NCI-H82 (cell line): ENCODE measurements around the gene LAMTOR2.

Experiments used
- DNase-seq: peaks from one replicate; lab custom pipeline; 2025; lab: John Stamatoyannopoulos, UW

The LAMTOR2 gene

DNA sequence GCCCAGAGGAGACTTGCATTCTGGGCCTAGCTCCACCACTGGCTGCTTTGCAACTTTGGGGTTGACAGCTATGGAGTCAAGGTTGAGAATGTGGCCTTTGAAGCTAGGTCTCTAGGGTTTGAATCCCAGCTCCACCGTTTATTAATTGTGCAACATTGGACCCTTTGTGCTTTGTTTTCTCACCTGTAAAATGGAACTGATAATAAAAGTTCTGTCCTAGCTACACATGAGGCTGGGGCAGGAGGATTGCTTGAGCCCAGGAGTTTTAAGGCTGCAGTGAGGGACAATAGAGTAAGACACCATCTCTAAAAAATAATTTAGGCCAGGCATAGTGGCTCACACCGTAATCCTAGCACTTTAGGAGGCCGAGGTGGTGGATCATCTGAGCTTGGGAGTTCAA lies 44.7 kb downstream of the LAMTOR2 start:
- no peak for DNase-seq

- no peak for DNase-seq
Observed at GRCh38 chr1:156100205-156100995, 45.8 kb downstream of the LAMTOR2 start.

DNA sequence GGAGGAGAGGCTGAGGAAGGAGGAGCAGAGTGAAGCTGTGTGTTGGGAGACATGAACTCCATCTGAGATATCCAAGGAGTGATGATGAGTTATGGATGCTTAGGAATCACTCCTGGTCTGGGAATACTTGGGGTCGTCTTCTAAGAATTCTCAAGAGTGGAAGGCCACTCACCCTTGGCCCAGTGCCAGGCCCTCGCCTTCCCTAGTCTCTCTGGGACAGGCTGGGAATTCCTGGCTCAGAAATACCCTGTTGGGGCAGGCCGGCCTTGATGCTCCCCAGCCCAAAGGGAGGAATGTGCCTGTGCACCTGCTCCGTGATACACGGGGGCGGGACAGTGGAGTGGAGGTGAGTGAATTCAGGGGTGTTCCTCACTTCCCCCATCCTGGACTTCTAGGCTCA lies 47.3 kb downstream of the LAMTOR2 start:
- DNase-seq: no peak

DNA sequence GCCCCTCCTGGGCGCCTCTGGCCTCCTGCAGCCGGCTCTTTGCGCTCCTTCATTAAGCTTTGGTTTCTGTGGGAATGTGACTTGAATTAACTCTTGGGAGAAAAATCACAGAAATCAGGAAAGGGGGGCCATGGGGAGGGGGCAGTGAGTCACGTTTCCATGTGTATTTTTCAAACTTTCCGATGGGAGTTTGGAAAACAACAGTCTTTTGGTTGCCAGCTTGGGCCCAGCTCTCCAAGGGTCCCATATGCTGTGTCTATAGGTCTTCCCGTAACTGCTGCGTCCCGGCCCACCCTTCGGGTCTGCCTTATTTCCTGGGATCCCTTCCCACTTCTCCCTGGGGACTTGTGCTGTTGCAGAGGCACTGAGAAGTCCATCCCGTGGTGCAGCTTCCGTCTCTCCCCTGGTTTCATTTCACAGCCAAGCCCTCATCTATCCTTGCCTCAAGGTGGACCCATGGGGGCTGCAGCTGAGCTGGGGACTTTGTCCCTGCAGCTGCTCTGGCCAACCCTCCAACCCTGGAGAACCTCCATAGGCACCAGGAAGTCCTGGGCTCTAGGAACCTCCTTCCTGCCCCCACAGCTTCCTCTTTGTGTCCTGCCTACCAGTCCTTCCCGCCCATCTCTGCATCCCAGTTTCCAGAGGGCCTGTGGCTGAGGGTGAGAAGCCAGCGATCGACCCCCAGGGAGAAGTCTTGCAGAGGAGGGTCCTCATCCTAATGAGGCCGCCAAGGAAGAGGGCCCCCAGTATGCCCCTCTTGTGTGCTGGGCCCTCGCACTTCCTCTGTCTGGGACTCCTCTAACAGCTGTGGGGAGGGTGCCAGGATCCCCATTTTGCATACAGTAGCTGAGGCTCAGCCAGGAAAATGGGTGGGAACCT lies 48.3 kb downstream of the LAMTOR2 start:
- no peak for DNase-seq

GRCh38 chr1:156103521-156103947 lies 49.0 kb downstream of the LAMTOR2 start:
- no peak for DNase-seq

- DNase-seq: peak; percentile 79
Observed at GRCh38 chr1:156104065-156104810, 49.7 kb downstream of the LAMTOR2 start.

DNA sequence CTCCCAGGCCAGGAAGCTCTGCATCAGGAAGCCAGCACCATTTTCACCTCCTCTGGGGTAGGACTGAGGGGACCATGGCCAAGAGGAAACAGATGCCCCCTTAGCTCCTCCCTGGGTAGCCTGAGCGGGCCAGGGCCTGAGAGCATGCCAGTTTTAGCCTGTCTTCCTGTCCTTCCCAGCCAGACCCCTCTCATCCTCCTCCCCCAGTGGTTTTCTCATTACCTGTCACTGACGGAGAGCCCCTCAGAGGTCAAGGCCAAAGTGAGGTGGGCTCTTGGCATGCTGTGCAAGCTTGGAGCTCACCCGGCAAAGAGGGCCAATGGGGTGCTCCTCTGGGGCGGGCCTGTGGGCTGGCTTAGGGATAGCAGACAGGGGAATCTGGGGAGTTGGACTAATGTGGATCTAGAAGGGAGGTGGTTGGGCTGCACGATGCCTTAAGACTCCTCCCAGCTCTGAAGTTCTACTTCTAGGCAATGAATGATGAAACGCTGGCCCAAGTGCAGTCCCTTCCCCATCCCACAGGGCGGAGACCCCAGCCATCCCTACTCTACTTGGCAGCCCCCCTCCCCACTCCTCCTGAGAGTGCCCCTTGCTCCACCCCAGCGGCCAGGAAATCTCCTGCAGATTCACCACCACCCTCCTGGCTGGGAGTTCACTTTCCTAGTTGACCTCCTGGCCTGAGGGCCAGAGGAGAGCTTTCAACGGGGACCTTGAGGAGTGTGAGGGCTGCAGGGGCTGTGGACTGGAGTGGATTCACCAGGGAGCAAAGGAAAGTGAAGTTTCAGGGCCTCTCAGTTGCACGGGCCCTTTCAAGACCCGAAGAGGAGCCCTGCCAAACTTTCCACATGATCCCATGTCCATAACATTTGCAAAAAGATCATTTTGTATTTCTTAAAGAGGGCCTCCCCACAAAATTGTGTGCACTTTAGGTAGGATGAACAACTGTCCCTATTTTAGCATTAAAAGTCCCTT lies 50.6 kb downstream of the LAMTOR2 start:
- DNase-seq: no peak

GRCh38 chr1:156106624-156107488 lies 52.3 kb downstream of the LAMTOR2 start:
- peak; percentile 70 for DNase-seq

DNA sequence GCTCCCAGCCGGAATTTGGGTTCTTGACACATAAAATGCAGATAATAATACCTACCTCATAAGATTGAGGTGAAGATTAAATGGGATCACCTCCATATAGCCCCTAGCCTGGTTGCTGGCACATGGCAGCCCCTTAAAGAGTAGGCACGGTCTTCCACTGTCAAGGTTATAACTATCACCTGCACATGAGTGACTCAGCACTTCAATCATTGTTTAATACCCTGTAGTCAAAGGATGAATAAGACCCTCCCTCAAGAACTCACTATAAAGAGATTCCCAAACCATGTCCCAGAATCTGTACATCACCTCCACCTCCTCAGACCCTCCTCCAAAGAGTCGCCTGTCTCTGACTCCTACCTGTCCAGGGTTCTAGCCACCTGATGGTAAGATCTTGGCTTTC lies 53.5 kb downstream of the LAMTOR2 start:
- no peak for DNase-seq
